Measurements from ENCODE around the gene PDS5B. TPM values are rescaled to one million over a fixed set of nuclear protein-coding genes. Genes with fewer than 3 reads are reported as not detected.

The PDS5B gene
- total and polyA plus RNA-seq, 9 of the 15 experiments (the other 6 are each of a cell fraction or from before 2014, with no cell fraction given) = 6.2 to 23.7 (median 13.1) TPM

DNA sequence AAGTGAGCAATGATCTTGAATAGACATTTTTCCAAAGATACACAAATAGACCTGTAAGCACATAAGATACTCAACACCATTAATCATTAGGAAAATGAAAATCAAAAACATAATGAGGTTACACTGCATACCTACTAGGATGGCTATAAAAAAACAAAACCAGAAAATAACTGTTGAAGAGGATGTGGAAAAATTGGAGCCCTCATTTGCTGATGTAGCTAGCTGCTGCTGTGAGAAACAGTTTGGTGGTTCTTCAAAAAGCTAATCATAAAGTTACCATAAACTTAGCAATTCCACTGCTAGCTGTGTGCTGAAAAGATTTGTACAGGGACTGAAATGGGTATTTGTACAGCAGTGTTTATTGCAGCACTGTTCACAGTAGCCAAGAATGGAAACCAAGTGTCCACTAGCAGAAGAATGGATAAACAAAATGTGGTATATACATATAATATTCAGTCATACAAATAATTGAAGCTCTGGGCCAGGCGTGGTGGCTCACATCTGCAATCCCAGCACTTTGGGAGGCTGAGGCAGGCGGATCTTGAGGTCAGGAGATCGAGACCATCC lies 46.2 kb downstream of the PDS5B start:
- H2AFZ ChIP-seq (ENCODE audit: low read depth, low read length) = no peak overlapping the region
- in situ Hi-C loops (cut with MboI) (no loop called here), intact Hi-C loops (cut with micrococcal nuclease) (no loop called here)
- no peaks in the 10 kb centered on the region for H3K27me3 ChIP-seq (ENCODE audit: control insufficient read depth in 2 of 2, insufficient read depth in 2 of 2, low read length in 2 of 2)
- H3K79me2 ChIP-seq (ENCODE audit: control insufficient read depth, insufficient read depth, low read length) = peaks cover 56% of the 10 kb centered on the region
- no peak overlapping the region for H3K9ac ChIP-seq (ENCODE audit: insufficient read depth in 1 of 2, low read depth in 2 of 2, low read length in 2 of 2)
- no peak overlapping the region for H3K4me3 ChIP-seq
- no peak overlapping the region for H3K27ac ChIP-seq (ENCODE audit: extremely low read depth, low read depth, low read length)
- no peaks in the 10 kb centered on the region for H3K36me3 ChIP-seq (ENCODE audit: control insufficient read depth, insufficient read depth, low read length)
- TF ChIP-seq ZNF696 (CRISPR knock-in tag; conservative IDR thresholded peaks at IDR 0.05) = no peak
- no peak for TF ChIP-seq KDM2B (CRISPR knock-in tag; IDR thresholded peaks at IDR 0.05)
- no peak for TF ChIP-seq XRCC5 (IDR thresholded peaks at IDR 0.05; ENCODE audit: low read depth, low read length)
- TF ChIP-seq, protein P1, sequence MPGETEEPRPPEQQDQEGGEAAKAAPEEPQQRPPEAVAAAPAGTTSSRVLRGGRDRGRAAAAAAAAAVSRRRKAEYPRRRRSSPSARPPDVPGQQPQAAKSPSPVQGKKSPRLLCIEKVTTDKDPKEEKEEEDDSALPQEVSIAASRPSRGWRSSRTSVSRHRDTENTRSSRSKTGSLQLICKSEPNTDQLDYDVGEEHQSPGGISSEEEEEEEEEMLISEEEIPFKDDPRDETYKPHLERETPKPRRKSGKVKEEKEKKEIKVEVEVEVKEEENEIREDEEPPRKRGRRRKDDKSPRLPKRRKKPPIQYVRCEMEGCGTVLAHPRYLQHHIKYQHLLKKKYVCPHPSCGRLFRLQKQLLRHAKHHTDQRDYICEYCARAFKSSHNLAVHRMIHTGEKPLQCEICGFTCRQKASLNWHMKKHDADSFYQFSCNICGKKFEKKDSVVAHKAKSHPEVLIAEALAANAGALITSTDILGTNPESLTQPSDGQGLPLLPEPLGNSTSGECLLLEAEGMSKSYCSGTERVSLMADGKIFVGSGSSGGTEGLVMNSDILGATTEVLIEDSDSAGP (CRISPR knock-in tag; IDR thresholded peaks at IDR 0.05) = no peak
- TF ChIP-seq, protein P2, sequence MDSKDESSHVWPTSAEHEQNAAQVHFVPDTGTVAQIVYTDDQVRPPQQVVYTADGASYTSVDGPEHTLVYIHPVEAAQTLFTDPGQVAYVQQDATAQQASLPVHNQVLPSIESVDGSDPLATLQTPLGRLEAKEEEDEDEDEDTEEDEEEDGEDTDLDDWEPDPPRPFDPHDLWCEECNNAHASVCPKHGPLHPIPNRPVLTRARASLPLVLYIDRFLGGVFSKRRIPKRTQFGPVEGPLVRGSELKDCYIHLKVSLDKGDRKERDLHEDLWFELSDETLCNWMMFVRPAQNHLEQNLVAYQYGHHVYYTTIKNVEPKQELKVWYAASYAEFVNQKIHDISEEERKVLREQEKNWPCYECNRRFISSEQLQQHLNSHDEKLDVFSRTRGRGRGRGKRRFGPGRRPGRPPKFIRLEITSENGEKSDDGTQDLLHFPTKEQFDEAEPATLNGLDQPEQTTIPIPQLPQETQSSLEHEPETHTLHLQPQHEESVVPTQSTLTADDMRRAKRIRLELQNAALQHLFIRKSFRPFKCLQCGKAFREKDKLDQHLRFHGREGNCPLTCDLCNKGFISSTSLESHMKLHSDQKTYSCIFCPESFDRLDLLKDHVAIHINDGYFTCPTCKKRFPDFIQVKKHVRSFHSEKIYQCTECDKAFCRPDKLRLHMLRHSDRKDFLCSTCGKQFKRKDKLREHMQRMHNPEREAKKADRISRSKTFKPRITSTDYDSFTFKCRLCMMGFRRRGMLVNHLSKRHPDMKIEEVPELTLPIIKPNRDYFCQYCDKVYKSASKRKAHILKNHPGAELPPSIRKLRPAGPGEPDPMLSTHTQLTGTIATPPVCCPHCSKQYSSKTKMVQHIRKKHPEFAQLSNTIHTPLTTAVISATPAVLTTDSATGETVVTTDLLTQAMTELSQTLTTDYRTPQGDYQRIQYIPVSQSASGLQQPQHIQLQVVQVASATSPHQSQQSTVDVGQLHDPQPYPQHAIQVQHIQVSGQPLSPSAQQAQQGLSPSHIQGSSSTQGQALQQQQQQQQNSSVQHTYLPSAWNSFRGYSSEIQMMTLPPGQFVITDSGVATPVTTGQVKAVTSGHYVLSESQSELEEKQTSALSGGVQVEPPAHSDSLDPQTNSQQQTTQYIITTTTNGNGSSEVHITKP (IDR thresholded peaks at IDR 0.05; ENCODE audit: partially characterized antibody) = no peak
- TF ChIP-seq MED1 (CRISPR knock-in tag; IDR thresholded peaks at IDR 0.05; ENCODE audit: borderline replicate concordance) = no peak
- TF ChIP-seq, protein P3, sequence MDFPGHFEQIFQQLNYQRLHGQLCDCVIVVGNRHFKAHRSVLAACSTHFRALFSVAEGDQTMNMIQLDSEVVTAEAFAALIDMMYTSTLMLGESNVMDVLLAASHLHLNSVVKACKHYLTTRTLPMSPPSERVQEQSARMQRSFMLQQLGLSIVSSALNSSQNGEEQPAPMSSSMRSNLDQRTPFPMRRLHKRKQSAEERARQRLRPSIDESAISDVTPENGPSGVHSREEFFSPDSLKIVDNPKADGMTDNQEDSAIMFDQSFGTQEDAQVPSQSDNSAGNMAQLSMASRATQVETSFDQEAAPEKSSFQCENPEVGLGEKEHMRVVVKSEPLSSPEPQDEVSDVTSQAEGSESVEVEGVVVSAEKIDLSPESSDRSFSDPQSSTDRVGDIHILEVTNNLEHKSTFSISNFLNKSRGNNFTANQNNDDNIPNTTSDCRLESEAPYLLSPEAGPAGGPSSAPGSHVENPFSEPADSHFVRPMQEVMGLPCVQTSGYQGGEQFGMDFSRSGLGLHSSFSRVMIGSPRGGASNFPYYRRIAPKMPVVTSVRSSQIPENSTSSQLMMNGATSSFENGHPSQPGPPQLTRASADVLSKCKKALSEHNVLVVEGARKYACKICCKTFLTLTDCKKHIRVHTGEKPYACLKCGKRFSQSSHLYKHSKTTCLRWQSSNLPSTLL (IDR thresholded peaks at IDR 0.05) = no peak
- TF ChIP-seq SNIP1 (IDR thresholded peaks at IDR 0.05; ENCODE audit: low read depth) = no peak
- TF ChIP-seq COPS2 (conservative IDR thresholded peaks at IDR 0.05) = no peak
- TF ChIP-seq SP2 (IDR thresholded peaks at IDR 0.05; ENCODE audit: extremely low read depth, low read depth, low read length, poor library complexity, severe bottlenecking) = no peak
- no peak for TF ChIP-seq ZNF134 (CRISPR knock-in tag; conservative IDR thresholded peaks at IDR 0.05)
- no peak for TF ChIP-seq TBL1XR1 (IDR thresholded peaks at IDR 0.05; ENCODE audit: low read length in 2 of 2)
- TF ChIP-seq ZNF644 (tag; IDR thresholded peaks at IDR 0.05; ENCODE audit: low read depth) = no peak
- ChIA-PET CTCF (ENCODE audit: low intra/inter-chr PET ratio) (interaction anchor here (0.6 kb wide), 1 partner anchor 17 kb away, joined by 3 read pairs; no protein-coding TSS in a partner anchor), POLR2A (interaction anchor here (0.8 kb wide), 1 partner anchor 77 kb away, joined by 3 read pairs; no protein-coding TSS in a partner anchor)
- BruUV-seq (replicated peaks) = no TSS peak
- H3K4me2 ChIP-seq (ENCODE audit: insufficient read depth, low read length) = no peak overlapping the region
- 0 out of 2 replicates have a peak, but pooled peaks cover 2% of the 10 kb centered on the region for H4K20me1 ChIP-seq (replicated peaks; ENCODE audit: control insufficient read depth, insufficient read depth, low read length)
- no peaks in the 10 kb centered on the region; a peak in 2 of 5 replicates for H3K4me1 ChIP-seq (replicated peaks in 1 of 2; ENCODE audit: control insufficient read depth in 2 of 2, insufficient read depth in 2 of 2, low read length in 2 of 2)
- ATAC-seq (no peak), DNase-seq (ENCODE audit: extremely low read depth in 1 of 4, low spot score in 3 of 4) (no peak), FAIRE-seq (no peak)
- no peaks in the 10 kb centered on the region for H3K9me3 ChIP-seq (replicated peaks; ENCODE audit: control insufficient read depth, insufficient read depth, low read depth, low read length)
- H3K9me1 ChIP-seq (ENCODE audit: control insufficient read depth, insufficient read depth, low read length) = no peaks in the 10 kb centered on the region
- 87% methylated on average over 3 of the region's 3 CpGs for WGBS (ENCODE audit: insufficient coverage, low coverage, missing lambda C conversion rate)
